Measurements from ENCODE around the gene FAM221B. TPM values are rescaled to one million over a fixed set of nuclear protein-coding genes. Genes with fewer than 3 reads are reported as not detected.

FAM221B gene
- total and polyA plus RNA-seq, 2 experiments from 2014 or later, result 0.47 TPM; not detected in 1

- no peaks in the 10 kb centered on the region for H3K79me2 ChIP-seq (replicated peaks; ENCODE audit: insufficient read depth)
- H3K9me3 Mint-ChIP-seq, result peaks cover 3% of the 10 kb centered on the region; the same call in 2 of the 3 replicates
- H3K27me3 ChIP-seq (ENCODE audit: insufficient read depth), result no peaks in the 10 kb centered on the region
- peaks cover 6% of the 10 kb centered on the region for H3F3A ChIP-seq (replicated peaks; ENCODE audit: low read depth)
- TF ChIP-seq STAT1 (IDR thresholded peaks at IDR 0.05; ENCODE audit: unreplicated experiment), result no peak
- TF ChIP-seq ETS1 (IDR thresholded peaks at IDR 0.05), result peak; percentile 82
- TF ChIP-seq POLR2AphosphoS5 (IDR thresholded peaks at IDR 0.05; ENCODE audit: low read depth), result peak; percentile 61
- no peak for TF ChIP-seq EZH2phosphoT487 (IDR thresholded peaks at IDR 0.05; ENCODE audit: unreplicated experiment)
- H3K36me3 ChIP-seq (ENCODE audit: insufficient read depth), result no peaks in the 10 kb centered on the region
- peaks cover 9% of the 10 kb centered on the region for H3K27me3 Mint-ChIP-seq (ENCODE audit: insufficient read depth, low read depth, poor library complexity)
- no peak within 1 kb of the TSS for H3K27ac ChIP-seq (ENCODE audit: low read depth)
- peak within 1 kb of the TSS; percentile 47 for H3K4me3 ChIP-seq
- no peaks in the 10 kb centered on the region; the same call in 1 of the 2 replicates for H3K9me2 ChIP-seq (ENCODE audit: insufficient read depth)
- H3K4me3 Mint-ChIP-seq, result peak within 1 kb of the TSS; percentile 80
- peak within 1 kb of the TSS; percentile 90 for H3K27ac Mint-ChIP-seq
- DNase-seq (ENCODE audit: low spot score) (peak; percentile 99), ATAC-seq (peak; percentile 67)
- no peaks in the 10 kb centered on the region for H4K20me1 ChIP-seq (replicated peaks; ENCODE audit: insufficient read depth)
- peak within 1 kb of the TSS; percentile 80 for H3K4me2 ChIP-seq
- peaks cover 13% of the 10 kb centered on the region; the same call in 1 of the 3 replicates for H3K36me3 Mint-ChIP-seq (ENCODE audit: low read depth)
- peaks cover 18% of the 10 kb centered on the region for H3K4me1 ChIP-seq (ENCODE audit: insufficient read depth)
- peak within 1 kb of the TSS; percentile 76; the same call in 1 of the 2 replicates for H2AFZ ChIP-seq
- peaks cover 24% of the 10 kb centered on the region for H3K4me1 Mint-ChIP-seq
These were observed 16.4 kb downstream of the FAM221B start, which contains the start of gene SPAG8 for GRCh38 chr9:35812025-35812602. TSS of gene SPAG8 (minus strand) at chr9:35812262. CDS start at chr9:35812147, 115 bp downstream.

- Mint-ChIP-seq H3K4me3 (peak overlapping the region; percentile 80), H3K4me1 (peaks cover 24% of the 10 kb centered on the region), H3K9me3 (peaks cover 3% of the 10 kb centered on the region; the same call in 1 of the 3 replicates), H3K27me3 (ENCODE audit: insufficient read depth, low read depth, poor library complexity) (peaks cover 12% of the 10 kb centered on the region), H3K36me3 (ENCODE audit: low read depth) (peaks cover 13% of the 10 kb centered on the region; the same call in 2 of the 3 replicates), H3K27ac (no peak overlapping the region)
- Histone ChIP-seq H3K27me3 (ENCODE audit: insufficient read depth) (no peaks in the 10 kb centered on the region), H2AFZ (peak overlapping the region; percentile 57; the same call in 1 of the 2 replicates), H3K4me2 (peak overlapping the region; percentile 80), H3K9me2 (ENCODE audit: insufficient read depth) (no peaks in the 10 kb centered on the region; the same call in 1 of the 2 replicates), H3K79me2 (replicated peaks; ENCODE audit: insufficient read depth) (no peaks in the 10 kb centered on the region), H3F3A (replicated peaks; ENCODE audit: low read depth) (peaks cover 6% of the 10 kb centered on the region), H4K20me1 (replicated peaks; ENCODE audit: insufficient read depth) (no peaks in the 10 kb centered on the region), H3K27ac (ENCODE audit: low read depth) (no peak overlapping the region), H3K36me3 (ENCODE audit: insufficient read depth) (no peaks in the 10 kb centered on the region), H3K4me3 (peak overlapping the region; percentile 47), H3K4me1 (ENCODE audit: insufficient read depth) (peaks cover 18% of the 10 kb centered on the region)
- no peak for ATAC-seq
- DNase-seq (ENCODE audit: low spot score), result no peak
- no peak for TF ChIP-seq EZH2phosphoT487 (IDR thresholded peaks at IDR 0.05; ENCODE audit: unreplicated experiment)
- no peak for TF ChIP-seq EZH2 (IDR thresholded peaks at IDR 0.05; ENCODE audit: low read depth, unreplicated experiment)
- TF ChIP-seq CTCF (conservative IDR thresholded peaks at IDR 0.05; ENCODE audit: low read depth in 2 of 2), result no peak
- TF ChIP-seq REST (IDR thresholded peaks at IDR 0.05; ENCODE audit: unreplicated experiment), result no peak
These were observed 17.0 kb downstream of the FAM221B start for GRCh38 chr9:35811381-35812024.

Measured in GM23338 (cell line).